ENCODE data around the gene SHROOM1.
"Not testable (repeated sequence)": the region's sequence is repeated elsewhere in the genome, so short reads cannot be mapped to it uniquely, and the experiment has no call there.

DNA sequence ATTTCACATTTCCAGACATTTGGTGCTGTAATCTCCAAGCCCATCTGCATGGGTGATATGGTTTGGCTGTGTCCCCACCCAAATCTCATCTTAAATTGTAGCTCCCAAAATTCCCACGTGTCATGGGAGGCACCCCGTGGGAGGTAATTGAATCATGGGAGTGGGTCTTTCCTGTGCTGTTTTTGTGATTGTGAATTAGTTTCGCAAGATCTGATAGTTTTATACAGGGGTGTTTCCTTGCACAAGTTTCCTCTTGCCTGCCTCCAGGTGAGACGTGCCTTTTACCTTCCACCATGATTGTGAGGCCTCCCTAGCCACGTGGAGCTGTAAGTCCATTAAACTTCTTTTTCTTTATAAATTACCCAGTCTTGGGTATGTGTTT, 27.8 kb downstream of the SHROOM1 start:
- TF ChIP-seq TAF1 (IDR thresholded peaks at IDR 0.05; ENCODE audit: low read depth, low read length); POU2F2 (IDR thresholded peaks at IDR 0.05; ENCODE audit: low read depth, low read length); PAX5 (IDR thresholded peaks at IDR 0.05; ENCODE audit: insufficient read depth, low read length, severe bottlenecking); POLR2A (IDR thresholded peaks at IDR 0.05; ENCODE audit: low read depth, low read length): not testable (repeated sequence)
